Measurements from ENCODE around the gene PTPN14. TPM values are rescaled to one million over a fixed set of nuclear protein-coding genes. Genes with fewer than 3 reads are reported as not detected.

Gene PTPN14
- total RNA-seq, 1 experiment from 2014 or later = 76.4 TPM

DNA sequence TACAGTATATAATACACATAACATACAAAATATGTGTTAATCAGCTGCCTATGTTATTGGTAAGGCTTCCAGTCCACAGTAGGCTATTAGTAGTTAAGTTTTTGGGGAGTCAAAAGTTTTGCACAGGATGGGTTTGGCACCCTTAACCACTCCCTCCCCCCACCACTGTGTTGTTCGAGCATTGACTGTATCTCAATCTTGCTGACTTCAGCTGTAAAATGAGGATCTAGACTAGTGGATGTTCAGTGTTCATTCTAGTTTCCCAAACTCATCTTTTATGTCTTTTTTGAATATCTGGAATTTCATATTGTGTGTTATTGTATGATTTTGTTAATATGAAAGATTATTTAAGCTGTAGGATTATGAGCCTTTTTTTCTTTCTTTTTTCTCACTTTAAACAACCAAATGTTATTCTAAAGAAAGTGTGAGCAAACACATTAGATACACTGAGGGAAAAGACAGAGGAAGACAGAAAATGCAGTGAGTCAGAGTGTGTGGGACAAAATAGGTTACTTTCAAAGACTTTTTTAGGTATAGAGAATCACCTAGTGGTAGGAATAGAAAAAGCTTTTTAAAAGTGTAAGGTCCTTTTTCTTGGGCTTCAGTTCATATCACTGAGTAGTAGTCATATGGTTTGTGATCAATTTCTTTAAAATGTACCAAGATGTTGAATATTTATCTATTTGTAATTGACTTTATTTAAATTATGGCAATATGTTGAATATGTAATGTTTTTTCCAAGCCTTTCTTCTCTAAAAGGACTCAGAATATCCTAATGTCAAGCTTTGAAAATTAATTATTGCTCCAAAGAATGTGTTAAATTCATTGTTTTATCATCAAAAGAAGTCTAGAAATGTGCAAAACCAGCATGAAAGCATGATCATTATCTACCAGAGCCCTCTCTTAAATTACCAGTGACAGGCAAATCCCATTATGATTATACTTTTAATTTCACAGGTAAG is 33.7 kb upstream of the PTPN14 start:
- no peak overlapping the region for H3K27ac Mint-ChIP-seq

More for the DNA sequence above, 33.7 kb upstream of the PTPN14 start:
- no peak overlapping the region for H2AFZ ChIP-seq (ENCODE audit: low read length)
- H3K27me3 ChIP-seq (ENCODE audit: insufficient read depth, low read length) = no peaks in the 10 kb centered on the region
- no peaks in the 10 kb centered on the region for H3K23me2 ChIP-seq (ENCODE audit: insufficient read length, low read depth, low read length, poor library complexity, severe bottlenecking)
- no peak overlapping the region for H3K18ac ChIP-seq (ENCODE audit: insufficient read length, low read depth, low read length)
- no peaks in the 10 kb centered on the region for H3K27me3 Mint-ChIP-seq (ENCODE audit: low read depth)
- no peak overlapping the region for H2BK12ac ChIP-seq (ENCODE audit: insufficient read length, low read depth, low read length)
- no peaks in the 10 kb centered on the region for H3K9me3 ChIP-seq (ENCODE audit: control insufficient read depth, low read depth, low read length)
- no peak overlapping the region for H3K4me2 ChIP-seq (ENCODE audit: insufficient read depth, insufficient read length, low read length)
- no peak overlapping the region for H3T11ph ChIP-seq (ENCODE audit: low read length)
- H3K4me1 ChIP-seq (ENCODE audit: insufficient read depth, low read length) = peaks cover 6% of the 10 kb centered on the region
- H3K4me1 Mint-ChIP-seq = peaks cover 10 to 14% of the 10 kb centered on the region in 2 experiments
- TF ChIP-seq, protein P1, sequence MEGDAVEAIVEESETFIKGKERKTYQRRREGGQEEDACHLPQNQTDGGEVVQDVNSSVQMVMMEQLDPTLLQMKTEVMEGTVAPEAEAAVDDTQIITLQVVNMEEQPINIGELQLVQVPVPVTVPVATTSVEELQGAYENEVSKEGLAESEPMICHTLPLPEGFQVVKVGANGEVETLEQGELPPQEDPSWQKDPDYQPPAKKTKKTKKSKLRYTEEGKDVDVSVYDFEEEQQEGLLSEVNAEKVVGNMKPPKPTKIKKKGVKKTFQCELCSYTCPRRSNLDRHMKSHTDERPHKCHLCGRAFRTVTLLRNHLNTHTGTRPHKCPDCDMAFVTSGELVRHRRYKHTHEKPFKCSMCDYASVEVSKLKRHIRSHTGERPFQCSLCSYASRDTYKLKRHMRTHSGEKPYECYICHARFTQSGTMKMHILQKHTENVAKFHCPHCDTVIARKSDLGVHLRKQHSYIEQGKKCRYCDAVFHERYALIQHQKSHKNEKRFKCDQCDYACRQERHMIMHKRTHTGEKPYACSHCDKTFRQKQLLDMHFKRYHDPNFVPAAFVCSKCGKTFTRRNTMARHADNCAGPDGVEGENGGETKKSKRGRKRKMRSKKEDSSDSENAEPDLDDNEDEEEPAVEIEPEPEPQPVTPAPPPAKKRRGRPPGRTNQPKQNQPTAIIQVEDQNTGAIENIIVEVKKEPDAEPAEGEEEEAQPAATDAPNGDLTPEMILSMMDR (conservative IDR thresholded peaks at IDR 0.05) = peak; percentile 85
- no peaks in the 10 kb centered on the region for H4K20me1 ChIP-seq (ENCODE audit: control insufficient read depth, insufficient read depth, insufficient read length)
- H3K23ac ChIP-seq (ENCODE audit: insufficient read length, low read depth, low read length) = no peak overlapping the region
- no peak for DNase-seq
- no peaks in the 10 kb centered on the region for H3K79me2 ChIP-seq (ENCODE audit: insufficient read depth, low read length)
- no peak overlapping the region for H2BK15ac ChIP-seq (ENCODE audit: low read depth, low read length)
- H3K4ac ChIP-seq (ENCODE audit: low read depth, low read length) = no peak overlapping the region
- no peaks in the 10 kb centered on the region for H3K79me1 ChIP-seq (ENCODE audit: insufficient read depth, low read depth, low read length, poor library complexity, severe bottlenecking)
- H2AK5ac ChIP-seq (ENCODE audit: insufficient read length, low read length) = no peak overlapping the region
- no peak overlapping the region for H2BK120ac ChIP-seq (ENCODE audit: low read depth, low read length, poor library complexity, severe bottlenecking)
- no peak overlapping the region for H3K14ac ChIP-seq (ENCODE audit: insufficient read depth, low read length)
- H4K5ac ChIP-seq (ENCODE audit: insufficient read length, low read depth, low read length) = no peak overlapping the region
- H2BK20ac ChIP-seq (ENCODE audit: low read depth, low read length, poor library complexity, severe bottlenecking) = no peak overlapping the region
- H4K8ac ChIP-seq (replicated peaks; ENCODE audit: insufficient read length, low read depth, low read length) = no peak overlapping the region
- H2BK5ac ChIP-seq (ENCODE audit: insufficient read length, low read length) = no peak overlapping the region
- H3K9ac ChIP-seq (ENCODE audit: extremely low read depth, insufficient read length, low read length) = no peak overlapping the region
- H3K56ac ChIP-seq (ENCODE audit: insufficient read length, low read depth, low read length) = no peak overlapping the region
- no peak overlapping the region for H3K4me3 Mint-ChIP-seq
- H3K9me3 Mint-ChIP-seq = no peaks in the 10 kb centered on the region
- H4K91ac ChIP-seq (ENCODE audit: insufficient read length, low read depth, low read length) = no peak overlapping the region
- H3K27ac ChIP-seq (ENCODE audit: insufficient read length, low read depth, low read length) = no peak overlapping the region
- no CpG with 5 or more reads among the region's 1 CpG for WGBS (ENCODE audit: extremely low coverage, insufficient read length, low lambda C conversion rate)
- no peaks in the 10 kb centered on the region for H3K36me3 Mint-ChIP-seq (ENCODE audit: insufficient read depth in 1 of 3, low read depth in 3 of 3)
